Endothelial cell (in vitro differentiated cells): Measurements from ENCODE around the gene TCF7. TPM values are rescaled to one million over a fixed set of nuclear protein-coding genes. Genes with fewer than 3 reads are reported as not detected.

Experiments used
- DNase-seq: peaks from one replicate; pipeline ENCODE4 v3.0.0; 2021; ENCODE audit warnings: low spot score
- H3K27ac Mint-ChIP-seq: one replicate; pipeline ENCODE4 v1.8.0; 2021; ENCODE audit warnings: mixed read lengths, inconsistent platforms; ENCODE audit not compliant: unreplicated experiment
- H3K27me3 Mint-ChIP-seq: one replicate; pipeline ENCODE4 v1.8.0; 2021; ENCODE audit warnings: mild to moderate bottlenecking, moderate library complexity, mixed read lengths, inconsistent platforms; ENCODE audit not compliant: unreplicated experiment
- H3K36me3 Mint-ChIP-seq: one replicate; pipeline ENCODE4 v1.8.0; 2021; ENCODE audit warnings: mild to moderate bottlenecking, low read depth, mixed read lengths, inconsistent platforms; ENCODE audit not compliant: unreplicated experiment
- H3K4me1 Mint-ChIP-seq: one replicate; pipeline ENCODE4 v1.8.0; 2021; ENCODE audit warnings: mild to moderate bottlenecking, mixed read lengths, inconsistent platforms; ENCODE audit not compliant: unreplicated experiment
- H3K4me3 Mint-ChIP-seq: one replicate; pipeline ENCODE4 v1.8.0; 2021; ENCODE audit warnings: mild to moderate bottlenecking, mixed read lengths, inconsistent platforms; ENCODE audit not compliant: unreplicated experiment
- H3K9me3 Mint-ChIP-seq: one replicate; pipeline ENCODE4 v1.8.0; 2021; ENCODE audit warnings: mixed read lengths, inconsistent platforms; ENCODE audit not compliant: unreplicated experiment
- total RNA-seq: library from RNA; stranded (reverse); fragmentation: NEBNext Ultra II Directional; extraction: Animal tissue kit (Norgen Biotek cat#: 25700); gene quantifications from one replicate; pipeline ENCODE4 v1.2.1, GENCODE V29; 2021; ENCODE audit not compliant: unreplicated experiment
- TF ChIP-seq, protein P1 (sequence below): fragments of 200-600 bp; sonication (generic); IDR thresholded peaks from one replicate; pipeline ENCODE4 v1.5.0; 2021; ENCODE audit warnings: antibody characterized with exemption; ENCODE audit not compliant: unreplicated experiment

The TCF7 gene
- total RNA-seq, 1 donor from 2014 or later = 9.5 TPM

DNA sequence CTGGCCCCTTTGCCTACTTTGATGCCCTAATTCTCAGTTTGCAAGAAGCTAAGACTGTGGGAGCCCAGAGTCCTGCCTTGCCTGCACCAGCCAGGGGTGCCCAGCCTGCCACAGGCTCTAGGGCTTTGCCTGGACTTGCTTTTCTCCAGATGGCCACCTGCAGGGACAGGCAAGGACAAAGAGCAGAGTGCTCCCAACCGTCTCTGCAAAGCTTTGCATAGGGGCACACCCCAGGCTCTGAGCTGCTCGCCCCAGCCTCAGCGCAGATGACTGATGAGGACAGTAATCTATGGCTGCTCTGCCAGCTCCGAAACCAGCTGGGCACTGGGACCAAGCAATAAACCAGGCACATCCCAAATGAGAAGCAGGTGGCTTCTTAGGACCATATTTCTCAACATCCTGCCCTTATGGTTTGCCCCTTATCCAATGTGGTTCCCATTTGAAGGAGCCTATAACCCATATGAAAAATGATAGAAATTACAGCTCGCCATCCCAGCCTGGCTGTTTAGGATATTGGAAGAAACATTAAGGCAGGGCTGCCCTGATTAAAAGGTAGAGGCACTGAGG is 25.4 kb upstream of the TCF7 start:
- H3K27ac Mint-ChIP-seq = no peak overlapping the region
- H3K9me3 Mint-ChIP-seq = no peaks in the 10 kb centered on the region
- no peaks in the 10 kb centered on the region for H3K4me1 Mint-ChIP-seq
- DNase-seq = no peak
- no peaks in the 10 kb centered on the region for H3K27me3 Mint-ChIP-seq
- H3K4me3 Mint-ChIP-seq = no peak overlapping the region
- H3K36me3 Mint-ChIP-seq = no peaks in the 10 kb centered on the region
- TF ChIP-seq, protein P1, sequence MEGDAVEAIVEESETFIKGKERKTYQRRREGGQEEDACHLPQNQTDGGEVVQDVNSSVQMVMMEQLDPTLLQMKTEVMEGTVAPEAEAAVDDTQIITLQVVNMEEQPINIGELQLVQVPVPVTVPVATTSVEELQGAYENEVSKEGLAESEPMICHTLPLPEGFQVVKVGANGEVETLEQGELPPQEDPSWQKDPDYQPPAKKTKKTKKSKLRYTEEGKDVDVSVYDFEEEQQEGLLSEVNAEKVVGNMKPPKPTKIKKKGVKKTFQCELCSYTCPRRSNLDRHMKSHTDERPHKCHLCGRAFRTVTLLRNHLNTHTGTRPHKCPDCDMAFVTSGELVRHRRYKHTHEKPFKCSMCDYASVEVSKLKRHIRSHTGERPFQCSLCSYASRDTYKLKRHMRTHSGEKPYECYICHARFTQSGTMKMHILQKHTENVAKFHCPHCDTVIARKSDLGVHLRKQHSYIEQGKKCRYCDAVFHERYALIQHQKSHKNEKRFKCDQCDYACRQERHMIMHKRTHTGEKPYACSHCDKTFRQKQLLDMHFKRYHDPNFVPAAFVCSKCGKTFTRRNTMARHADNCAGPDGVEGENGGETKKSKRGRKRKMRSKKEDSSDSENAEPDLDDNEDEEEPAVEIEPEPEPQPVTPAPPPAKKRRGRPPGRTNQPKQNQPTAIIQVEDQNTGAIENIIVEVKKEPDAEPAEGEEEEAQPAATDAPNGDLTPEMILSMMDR = no peak

- TF ChIP-seq, protein P1 = no peak
- Mint-ChIP-seq H3K4me3 (no peak overlapping the region), H3K36me3 (no peaks in the 10 kb centered on the region), H3K27me3 (no peaks in the 10 kb centered on the region), H3K27ac (no peak overlapping the region), H3K9me3 (no peaks in the 10 kb centered on the region), H3K4me1 (peaks cover under 1% of the 10 kb centered on the region)
- DNase-seq = no peak
Measured at GRCh38 chr5:134090522-134090921, 24.0 kb upstream of the TCF7 start.

DNA sequence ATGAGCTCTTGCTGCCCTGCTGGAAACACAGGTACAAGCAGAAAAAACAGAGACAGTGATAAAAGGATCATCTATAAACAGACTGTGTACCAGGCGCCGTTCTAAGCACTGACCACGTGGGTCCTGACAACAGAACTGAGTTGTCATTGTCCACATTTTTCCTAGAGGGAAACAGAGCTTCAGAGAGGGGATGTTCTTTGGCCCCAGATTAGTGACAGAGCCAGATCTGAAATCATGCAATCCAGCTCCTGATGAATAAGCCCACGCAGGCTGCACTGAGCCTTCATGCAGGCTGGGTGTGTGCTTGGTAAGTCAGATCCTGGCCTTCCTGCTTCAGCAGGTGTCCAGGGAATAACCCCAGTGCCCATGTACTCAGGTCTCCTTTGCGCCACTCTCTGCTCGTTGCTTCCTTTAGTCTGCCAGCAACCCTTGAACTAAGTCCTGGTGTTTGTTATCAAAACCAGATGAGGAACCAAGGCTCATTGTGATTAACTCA is 22.8 kb upstream of the TCF7 start:
- Mint-ChIP-seq H3K4me1 (peaks cover 4% of the 10 kb centered on the region), H3K27me3 (no peaks in the 10 kb centered on the region), H3K27ac (no peak overlapping the region), H3K9me3 (no peaks in the 10 kb centered on the region), H3K4me3 (no peak overlapping the region), H3K36me3 (no peaks in the 10 kb centered on the region)
- no peak for DNase-seq
- TF ChIP-seq, protein P1 = no peak

DNA sequence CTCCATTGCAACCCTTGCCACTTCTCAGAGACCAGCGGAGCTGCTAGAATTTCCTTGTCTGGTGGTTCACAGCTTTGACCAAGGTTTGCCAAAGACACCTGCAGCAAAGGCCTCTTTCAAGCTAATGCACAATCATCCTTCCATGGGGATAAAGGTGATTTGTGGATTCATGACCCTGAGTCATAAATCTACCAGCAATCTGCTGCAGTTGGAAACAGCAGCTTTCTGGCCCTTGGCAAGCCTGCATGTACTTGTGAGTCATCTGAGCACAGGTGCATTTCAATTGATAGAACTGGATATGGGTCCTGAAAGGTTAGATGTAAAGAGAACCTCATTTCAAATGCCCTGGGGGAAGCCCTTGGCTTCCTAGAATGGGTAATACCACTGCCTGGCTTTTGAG is 21.6 kb upstream of the TCF7 start:
- no peak overlapping the region for H3K27ac Mint-ChIP-seq
- H3K4me1 Mint-ChIP-seq = peaks cover 4% of the 10 kb centered on the region
- no peak for DNase-seq
- no peaks in the 10 kb centered on the region for H3K9me3 Mint-ChIP-seq
- H3K27me3 Mint-ChIP-seq = no peaks in the 10 kb centered on the region
- TF ChIP-seq, protein P1 = no peak
- H3K4me3 Mint-ChIP-seq = no peak overlapping the region
- no peaks in the 10 kb centered on the region for H3K36me3 Mint-ChIP-seq

- TF ChIP-seq, protein P1 = no peak
- H3K36me3 Mint-ChIP-seq = no peaks in the 10 kb centered on the region
- H3K27ac Mint-ChIP-seq = no peak overlapping the region
- H3K9me3 Mint-ChIP-seq = no peaks in the 10 kb centered on the region
- no peak for DNase-seq
- no peaks in the 10 kb centered on the region for H3K27me3 Mint-ChIP-seq
- no peak overlapping the region for H3K4me3 Mint-ChIP-seq
- peaks cover 4% of the 10 kb centered on the region for H3K4me1 Mint-ChIP-seq
Measured at GRCh38 chr5:134093351-134093750, 21.1 kb upstream of the TCF7 start.
